ENCODE data around the gene FLYWCH2.

The FLYWCH2 gene

GRCh38 chr16:2854700-2855309 is 28.2 kb upstream of the FLYWCH2 start:
- DNase-seq, result no peak

- DNase-seq, result no peak
Measured at GRCh38 chr16:2855536-2855935, 27.5 kb upstream of the FLYWCH2 start.

DNA sequence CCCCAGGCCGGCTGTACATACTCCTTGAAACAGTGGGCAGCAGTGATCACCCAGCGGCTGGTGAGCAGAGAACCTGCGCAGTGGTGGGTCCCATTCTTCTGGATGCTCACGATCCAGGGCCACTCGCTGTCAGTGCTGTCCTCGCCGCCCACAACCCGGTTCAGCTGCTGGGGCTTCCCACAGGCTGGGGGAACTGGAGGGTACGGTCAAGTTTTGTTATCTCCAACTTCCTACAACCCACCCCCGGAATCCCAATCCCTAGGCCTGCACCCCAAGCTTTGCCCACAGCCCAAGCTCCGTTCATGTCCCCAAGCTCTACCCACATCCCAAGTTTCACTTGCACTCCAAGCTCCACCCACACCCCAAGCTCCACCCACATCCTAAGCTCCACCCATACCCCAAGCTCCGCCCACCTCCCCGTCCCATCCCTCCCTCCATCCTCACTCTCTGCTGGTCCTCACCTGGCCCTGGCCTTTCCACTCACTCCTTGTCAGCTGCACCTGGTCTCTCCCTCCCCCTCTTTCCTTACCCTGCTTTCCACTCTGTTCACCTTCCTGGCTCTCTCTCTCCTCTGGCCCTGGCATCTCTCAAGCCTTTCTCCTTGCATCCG is 26.8 kb upstream of the FLYWCH2 start:
- no peak for DNase-seq

GRCh38 chr16:2856686-2857450 is 26.1 kb upstream of the FLYWCH2 start:
- no peak for DNase-seq

GRCh38 chr16:2857451-2858244 is 25.4 kb upstream of the FLYWCH2 start, which contains the start of gene PRSS22:
Gene PRSS22 (minus strand): TSS chr16:2858170. CDS start chr16:2858104, 66 bp downstream.
- DNase-seq, result no peak

- no peak for DNase-seq
Measured at GRCh38 chr16:2858245-2859025, 24.6 kb upstream of the FLYWCH2 start.

DNA sequence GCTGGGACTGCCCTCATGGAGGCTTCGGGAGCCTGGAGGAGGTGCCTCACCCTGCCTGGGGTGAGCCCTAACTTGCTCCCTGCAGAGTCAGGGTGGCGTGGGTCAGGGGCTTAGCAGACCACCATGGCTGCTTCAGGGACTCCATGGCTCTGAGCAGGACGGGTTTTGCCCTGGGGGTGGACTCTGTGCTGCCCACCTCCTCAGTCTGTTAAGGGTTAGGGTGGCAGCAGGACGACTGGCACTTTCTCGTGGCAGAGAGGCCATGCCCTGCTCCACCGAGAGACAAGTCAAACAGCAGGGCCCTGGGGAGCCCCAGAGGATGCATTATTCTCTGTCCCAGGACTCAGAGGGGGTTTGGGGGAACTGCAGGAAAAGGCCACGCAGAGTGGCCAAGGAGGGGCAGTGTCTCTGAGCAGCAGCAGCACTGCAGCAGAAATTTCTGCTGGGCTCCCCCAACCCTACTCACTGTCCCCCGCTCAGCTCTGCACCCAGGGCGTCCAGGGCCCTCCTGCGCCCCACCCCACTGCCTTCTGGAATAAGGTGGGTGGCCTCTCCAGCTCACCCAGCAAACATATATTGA is 23.2 kb upstream of the FLYWCH2 start:
- DNase-seq, result no peak

- DNase-seq, result no peak
Measured at GRCh38 chr16:2860826-2861567, 22.0 kb upstream of the FLYWCH2 start.

GRCh38 chr16:2865651-2866050 is 17.4 kb upstream of the FLYWCH2 start:
- DNase-seq, result no peak

GRCh38 chr16:2866431-2866830 is 16.6 kb upstream of the FLYWCH2 start:
- DNase-seq, result no peak

DNA sequence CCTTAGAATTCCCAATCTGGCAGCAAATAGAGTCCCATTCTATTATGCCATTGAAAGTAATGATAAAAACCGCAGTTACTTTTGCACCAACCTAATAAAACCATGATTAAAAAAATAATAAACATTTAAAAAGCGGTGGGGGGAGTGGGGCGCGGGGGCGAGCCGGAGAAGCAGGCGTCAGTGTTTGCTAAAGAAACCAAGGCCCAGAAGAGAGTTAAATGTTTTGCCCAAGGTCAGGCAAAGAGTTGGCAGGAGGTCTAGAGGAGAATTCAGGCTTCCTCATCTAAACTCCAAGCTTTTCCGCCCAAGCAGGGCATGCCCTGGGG is 15.4 kb upstream of the FLYWCH2 start:
- no peak for DNase-seq

- DNase-seq, result peak; percentile 35
Measured at GRCh38 chr16:2867987-2868789, 14.8 kb upstream of the FLYWCH2 start.

DNA sequence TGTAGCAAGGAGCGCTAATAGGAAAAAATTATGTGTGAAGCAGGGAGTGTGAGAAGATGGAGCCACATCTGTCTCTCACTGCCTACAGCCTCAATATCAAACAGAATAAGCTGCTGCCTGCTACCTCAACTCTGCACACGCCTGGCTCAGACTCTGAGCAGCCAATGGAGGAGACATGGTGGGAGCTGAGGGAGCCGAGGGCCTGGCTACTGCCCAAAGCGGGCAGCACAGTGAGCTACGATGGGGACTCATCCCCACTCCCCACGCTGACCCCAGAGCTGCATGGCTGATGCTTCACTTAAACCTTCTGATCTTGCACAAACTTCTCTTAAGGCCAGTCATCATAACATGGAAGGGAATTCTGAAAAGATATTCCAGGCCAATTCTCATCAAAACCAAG is 11.1 kb upstream of the FLYWCH2 start:
- no peak for DNase-seq

DNA sequence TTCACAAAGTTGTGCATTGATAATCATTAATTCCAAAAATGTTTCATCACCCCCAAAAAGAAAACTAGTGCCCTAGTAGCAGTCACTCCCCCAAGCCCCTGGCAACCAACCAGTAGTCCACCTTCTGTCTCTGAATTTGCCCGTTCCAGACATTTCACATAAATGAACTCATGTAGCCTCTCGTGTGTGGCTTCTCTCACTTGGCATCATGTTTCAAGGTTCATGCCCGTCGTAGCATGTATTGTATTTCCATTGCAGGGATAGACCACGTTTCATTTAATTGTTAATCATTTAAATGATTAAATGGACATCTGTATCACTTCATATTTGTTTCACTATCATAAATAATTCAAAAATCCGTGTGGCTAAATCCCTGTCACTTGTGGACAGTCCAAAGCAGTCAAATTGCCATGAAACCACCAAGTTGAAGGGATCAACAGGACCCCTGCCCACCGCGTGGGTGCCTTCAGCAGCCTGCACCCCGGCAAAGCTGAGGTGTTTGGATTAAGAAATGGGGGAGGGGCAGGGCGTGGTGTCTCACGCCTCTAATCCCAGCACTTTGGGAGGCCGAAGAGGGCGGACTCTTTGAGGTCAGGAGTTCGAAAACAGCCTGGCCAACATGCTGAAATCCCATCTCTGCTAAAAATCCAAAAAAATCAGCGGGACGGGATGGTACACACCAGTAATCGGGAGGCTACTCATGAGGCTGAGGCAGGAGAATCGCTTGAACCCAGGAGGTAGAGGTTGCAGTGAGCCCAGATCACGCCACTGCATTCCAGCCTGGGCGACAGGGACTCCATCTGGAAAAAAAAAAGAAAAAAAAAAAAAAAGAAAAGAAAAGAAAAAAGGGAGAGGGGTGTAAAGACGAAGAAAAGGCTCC is 8.7 kb upstream of the FLYWCH2 start:
- no peak for DNase-seq

- DNase-seq, result no peak
Measured at GRCh38 chr16:2874912-2875362, 8.1 kb upstream of the FLYWCH2 start.

- DNase-seq, result no peak
Measured at GRCh38 chr16:2879854-2880508, 3.0 kb upstream of the FLYWCH2 start.

- DNase-seq, result no peak
Measured at GRCh38 chr16:2881783-2882649, 999 bp upstream of the FLYWCH2 start.

DNA sequence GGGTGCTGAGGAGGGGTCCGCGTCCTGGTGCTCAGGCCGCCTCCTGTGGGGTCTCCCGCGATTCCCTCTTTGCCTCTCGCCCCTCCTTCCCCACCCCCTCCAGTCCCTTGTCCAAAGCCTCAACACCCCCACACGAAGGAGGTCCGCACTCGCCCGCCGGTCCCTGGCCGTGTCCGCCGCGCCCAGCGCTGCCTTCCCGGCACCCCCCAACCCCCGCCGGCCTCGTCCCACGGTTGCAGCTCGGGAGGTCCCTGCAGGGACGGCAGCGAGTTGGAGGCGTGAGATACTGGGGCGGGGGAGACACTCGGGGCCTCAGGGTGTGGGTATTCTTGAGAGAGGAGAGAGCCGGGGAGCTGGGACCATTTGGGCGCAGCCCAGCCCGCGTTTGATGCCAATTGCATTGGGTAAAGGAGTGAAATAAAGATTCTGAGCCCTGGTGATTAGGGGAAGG is 468 bp downstream of the FLYWCH2 start:
- no peak for DNase-seq

Measured in NCI-H1048 (cell line).